Cerebellar nuclear complex (tissue), 1 donor: ENCODE data around the gene BGLAP.

Experiments
- DNase-seq, 2 experiments: peaks; one replicate each; lab custom pipeline; 2025; lab: John Stamatoyannopoulos, UW

Gene BGLAP

DNA sequence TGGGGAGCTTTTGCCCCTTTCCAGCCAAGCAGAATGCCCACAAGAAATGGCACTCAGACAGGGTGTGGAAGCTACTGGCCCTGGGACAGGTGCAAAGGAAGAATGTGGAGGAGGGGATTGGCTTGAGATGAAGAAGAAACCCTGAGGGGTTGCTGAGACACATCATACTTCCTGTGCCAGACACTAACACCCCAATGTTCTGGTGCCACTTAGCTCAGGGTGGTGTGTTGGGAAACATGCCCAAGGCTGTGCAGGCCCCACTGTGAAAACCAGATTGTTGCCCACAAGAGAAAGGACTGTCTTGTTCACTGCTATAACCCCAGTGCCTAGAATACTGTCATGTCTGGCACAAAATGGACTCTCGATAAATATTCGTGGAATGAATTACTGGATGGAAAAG is 15.7 kb downstream of the BGLAP start:
- no peak for DNase-seq

- no peak for DNase-seq
Measured at GRCh38 chr1:156258859-156259258, 16.9 kb downstream of the BGLAP start.

- no peak for DNase-seq
Measured at GRCh38 chr1:156259805-156260204, 17.8 kb downstream of the BGLAP start.

- DNase-seq: no peak
Measured at GRCh38 chr1:156260896-156261295, 18.9 kb downstream of the BGLAP start.

DNA sequence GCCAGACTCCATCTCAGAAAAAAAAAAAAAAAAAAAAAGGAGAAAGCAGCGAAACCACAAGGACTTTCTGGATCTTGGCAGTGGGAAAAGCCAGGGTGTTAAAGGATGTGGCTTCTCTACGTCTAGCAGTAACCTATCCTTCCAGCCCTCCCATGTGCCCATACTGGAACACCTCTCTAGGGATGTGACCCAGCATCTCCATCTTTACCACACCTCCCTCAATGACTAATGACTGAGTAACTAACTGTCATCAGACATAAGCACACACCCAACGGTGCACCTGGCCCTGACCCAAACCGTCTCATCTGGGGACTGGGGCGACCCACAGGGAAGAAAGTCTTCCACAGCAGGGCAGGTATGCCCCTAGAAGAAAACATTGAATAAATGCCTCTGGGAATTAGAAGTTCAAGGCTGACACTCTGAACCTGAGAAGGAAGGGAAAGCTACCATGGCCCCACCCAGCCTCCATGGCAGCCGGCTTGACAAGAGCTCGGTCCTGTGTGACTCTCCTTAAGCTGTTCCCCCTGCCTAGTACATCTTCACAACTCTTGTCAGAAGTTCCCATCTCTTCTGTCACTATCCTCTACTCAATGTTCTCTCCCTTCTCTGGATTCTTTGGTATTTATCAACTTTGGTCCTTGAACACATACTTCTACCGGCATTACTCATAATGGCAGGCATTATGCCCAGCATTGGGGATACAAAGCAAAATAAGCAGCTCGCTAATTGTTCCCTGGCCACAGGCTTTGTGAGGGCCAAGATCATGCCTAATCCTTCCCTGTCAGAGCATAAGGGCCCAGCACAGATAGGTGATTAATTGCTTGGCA is 20.7 kb downstream of the BGLAP start:
- DNase-seq: no peak

DNA sequence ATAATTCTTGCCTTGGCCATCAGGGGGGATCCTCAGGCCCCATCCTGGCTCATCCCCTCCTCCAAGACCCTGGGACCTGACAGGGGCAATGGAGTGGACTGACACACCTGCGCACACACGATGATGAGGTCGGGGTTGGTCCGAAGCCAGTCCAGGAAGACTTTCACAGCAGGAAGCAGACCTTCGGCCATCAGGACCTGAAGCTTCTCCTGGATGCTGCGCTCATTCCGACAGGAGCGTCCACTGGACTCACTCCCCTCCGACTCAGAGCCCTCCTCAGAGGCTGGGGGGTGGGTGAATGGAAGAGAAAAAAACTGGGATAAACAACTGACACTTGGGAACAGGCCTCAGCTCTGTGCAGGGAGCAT is 21.3 kb downstream of the BGLAP start:
- no peak for DNase-seq

DNA sequence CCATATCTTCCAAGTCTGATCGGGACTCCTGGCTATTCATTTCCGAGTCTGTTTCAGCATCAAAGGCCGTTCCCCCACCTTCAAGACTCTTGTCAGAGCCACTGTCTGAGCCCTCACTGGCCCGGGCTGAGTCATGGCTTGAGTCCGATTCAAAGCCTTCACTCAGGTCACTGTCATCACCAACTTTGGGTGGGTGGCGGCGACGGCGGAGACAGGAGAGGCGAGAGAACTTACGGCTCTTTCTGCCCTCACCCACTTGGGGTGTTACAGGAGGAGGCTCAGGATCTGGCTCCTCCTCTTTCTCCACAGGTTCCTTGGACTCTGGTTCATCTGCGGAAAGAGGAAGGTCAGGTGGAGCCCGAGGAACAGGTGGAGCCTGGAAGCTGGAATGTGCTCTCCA is 24.1 kb downstream of the BGLAP start:
- DNase-seq: no peak

DNA sequence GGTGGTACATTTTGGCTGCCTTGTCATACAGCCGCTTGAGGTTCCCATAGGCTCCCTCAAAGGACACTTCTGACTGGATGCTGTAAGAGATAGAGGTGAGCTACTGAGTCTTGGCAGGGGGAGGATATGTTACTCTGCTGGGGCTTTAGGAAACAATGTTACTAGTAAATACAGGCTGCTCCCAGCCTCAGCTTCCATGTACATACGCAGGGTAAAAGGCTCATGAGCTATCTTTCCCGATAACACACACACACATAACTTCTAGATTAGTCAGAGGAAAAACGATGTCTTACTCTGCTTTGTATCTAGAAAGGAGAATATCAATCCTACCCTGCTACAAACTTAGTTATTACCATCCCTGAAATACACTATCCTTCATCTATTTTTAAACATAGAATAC is 26.4 kb downstream of the BGLAP start:
- DNase-seq: no peak

DNA sequence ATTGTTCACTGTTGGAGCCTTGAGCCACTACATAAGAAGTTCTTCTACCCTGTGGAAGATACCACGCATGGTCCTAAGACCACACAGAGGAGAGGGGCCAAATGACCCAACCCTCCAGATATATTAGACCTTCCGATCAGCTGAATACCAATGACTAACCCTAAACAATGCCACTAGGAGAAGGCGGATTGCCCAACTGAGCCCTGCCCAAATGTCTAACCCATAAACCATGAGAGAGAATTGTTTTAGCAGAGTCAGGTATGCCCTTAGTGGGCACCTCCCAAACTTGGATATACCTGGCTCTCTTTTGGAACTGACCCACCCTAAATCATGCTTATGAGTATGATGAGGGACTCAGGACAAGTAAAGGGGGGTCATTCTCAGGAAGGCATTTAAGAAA is 28.3 kb downstream of the BGLAP start:
- no peak for DNase-seq

GRCh38 chr1:156276532-156276931 is 34.5 kb downstream of the BGLAP start:
- DNase-seq: no peak

DNA sequence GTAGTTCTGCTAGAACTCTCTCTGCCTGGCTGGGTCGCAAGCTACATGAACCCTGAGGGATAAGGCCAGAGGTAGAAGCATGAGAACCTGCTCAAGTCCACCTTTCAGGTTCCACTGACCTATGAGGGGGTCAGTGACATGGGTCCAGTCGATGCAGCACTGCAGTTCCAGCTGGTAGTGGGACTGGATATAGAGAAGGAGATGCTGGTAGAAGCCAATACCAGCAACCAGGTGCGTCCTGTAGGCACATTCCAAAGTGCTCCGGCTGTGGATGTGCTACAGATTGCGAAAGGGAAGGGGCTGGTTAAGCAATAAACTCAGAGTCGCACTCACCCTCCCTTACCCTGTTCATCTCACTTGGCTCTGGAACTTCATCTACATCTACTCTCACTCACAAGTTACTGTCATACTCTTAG is 35.0 kb downstream of the BGLAP start:
- DNase-seq: no peak

GRCh38 chr1:156279837-156280236 is 37.9 kb downstream of the BGLAP start:
- DNase-seq: no peak

DNA sequence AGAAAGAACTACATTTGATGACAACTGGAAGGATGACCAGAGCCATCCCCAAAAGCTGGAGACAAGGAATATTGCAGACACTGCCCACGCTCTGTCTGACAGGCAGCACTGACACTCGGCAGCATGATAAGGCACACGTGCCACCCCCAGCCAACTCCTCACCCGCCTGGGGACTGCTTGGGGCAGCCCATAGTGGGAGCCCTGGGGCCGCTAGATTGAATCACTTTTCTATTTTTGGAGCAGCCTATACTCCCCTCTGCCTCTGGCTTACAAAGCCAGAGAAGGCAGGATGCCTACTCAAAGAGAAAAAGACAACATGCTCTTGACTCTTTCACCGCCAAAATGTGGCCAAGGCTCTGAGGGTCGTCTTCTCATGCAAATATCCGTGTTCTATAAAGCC is 39.3 kb downstream of the BGLAP start:
- DNase-seq: no peak

GRCh38 chr1:156281693-156282478 is 39.9 kb downstream of the BGLAP start:
- DNase-seq: no peak

DNA sequence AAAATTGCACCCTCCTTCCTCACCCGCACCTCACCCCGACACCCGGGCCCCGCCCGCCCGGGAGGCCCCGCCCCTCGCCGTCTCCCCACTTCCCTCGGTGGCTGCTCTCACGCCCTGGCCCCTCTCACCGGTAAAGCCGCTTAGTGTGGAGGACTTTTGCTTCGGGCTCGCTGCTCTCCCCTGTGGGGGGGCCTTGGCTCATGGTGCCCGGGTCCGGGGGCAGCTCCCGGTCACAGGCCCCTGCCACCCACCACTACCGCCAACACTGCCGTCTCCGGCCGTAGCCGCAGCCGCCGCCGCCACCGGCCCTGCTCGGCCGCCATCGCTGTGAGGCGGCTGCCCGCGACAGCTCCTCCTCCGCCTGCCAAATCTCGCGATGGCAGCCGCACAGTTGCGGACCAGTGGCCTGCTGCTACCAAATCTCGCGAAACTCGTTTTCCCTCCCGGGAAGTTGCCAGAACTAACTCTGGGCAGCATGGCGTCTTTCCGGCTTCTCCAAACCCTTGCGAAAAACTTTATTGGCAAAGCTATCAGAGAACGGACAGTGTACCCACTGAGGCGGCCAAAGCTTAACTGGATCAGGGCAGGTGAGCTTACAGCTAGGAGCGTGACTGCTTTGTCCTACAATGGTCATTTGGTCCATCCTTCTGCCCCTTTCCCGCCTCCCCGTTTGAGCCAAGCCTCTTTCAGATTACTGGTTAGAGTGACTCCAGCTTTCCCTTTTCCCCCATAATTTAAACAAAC is 40.7 kb downstream of the BGLAP start, which contains the start of gene SMG5:
TSS of gene SMG5 (minus strand) at position 347 of the 744 bp plus-strand sequence. CDS start at position 202, 145 bp downstream.
- DNase-seq: peak; percentile 67 to 86

DNA sequence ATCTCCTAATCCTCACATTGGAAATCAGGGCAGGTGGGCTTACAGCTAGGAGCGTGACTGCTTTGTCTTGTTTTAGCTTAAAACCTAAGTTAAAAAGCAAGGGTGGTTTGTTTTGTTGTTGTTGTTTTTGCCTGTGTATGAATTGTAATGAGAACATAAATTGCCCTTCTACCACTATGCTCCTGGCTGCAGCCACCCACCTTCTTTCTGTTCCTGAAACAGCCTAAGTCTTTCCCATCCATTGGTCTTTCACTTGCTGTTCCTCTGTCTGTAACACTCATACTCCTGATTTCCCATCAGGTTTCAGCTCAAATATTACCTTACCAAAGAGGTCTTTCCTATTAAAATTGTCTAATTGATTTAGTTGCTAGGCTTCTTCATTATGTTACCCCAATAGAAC is 41.5 kb downstream of the BGLAP start:
- no peak for DNase-seq

DNA sequence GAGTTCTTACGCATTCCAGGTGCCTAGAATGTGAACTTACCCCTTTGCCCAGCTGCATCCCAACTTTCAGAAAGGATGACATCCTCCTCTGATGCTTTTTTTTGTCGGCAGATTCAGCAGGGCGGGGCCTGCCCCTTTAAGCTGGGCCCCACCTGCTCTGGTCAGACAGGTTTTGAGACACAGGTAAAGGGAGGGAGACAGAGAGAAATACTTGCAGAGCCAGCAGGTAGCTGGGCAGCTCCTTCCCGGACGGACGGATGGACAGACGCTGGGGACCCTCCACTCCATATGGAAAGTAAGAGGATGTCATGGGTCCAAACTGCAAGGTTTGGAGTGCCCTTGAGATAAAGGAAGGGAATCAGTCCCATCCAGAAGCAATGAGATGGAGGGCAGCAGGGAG is 42.1 kb downstream of the BGLAP start, which contains the start of gene TMEM79:
TSS of gene TMEM79 (plus strand) at position 214 of the 400 bp plus-strand sequence. CDS start 902 bp downstream, outside the sequence.
- no peak for DNase-seq

- DNase-seq: no peak
Measured at GRCh38 chr1:156284757-156285156, 42.8 kb downstream of the BGLAP start.

- no peak for DNase-seq
Measured at GRCh38 chr1:156285437-156285836, 43.5 kb downstream of the BGLAP start.

DNA sequence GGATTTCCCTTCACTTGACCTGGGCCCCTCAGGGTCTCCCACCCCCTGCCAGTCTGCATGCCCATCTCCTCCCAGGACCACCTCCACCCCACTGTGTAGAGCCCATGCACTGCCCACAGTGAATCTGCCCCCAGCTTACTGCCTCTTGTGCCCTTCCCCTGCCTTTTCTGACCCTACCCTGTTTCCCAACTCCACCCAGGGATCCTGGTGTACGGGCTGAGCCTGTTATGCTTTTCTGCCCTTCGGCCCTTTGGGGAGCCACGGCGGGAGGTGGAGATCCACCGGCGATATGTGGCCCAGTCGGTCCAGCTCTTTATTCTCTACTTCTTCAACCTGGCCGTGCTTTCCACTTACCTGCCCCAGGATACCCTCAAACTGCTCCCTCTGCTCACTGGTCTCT is 44.1 kb downstream of the BGLAP start:
- no peak for DNase-seq

DNA sequence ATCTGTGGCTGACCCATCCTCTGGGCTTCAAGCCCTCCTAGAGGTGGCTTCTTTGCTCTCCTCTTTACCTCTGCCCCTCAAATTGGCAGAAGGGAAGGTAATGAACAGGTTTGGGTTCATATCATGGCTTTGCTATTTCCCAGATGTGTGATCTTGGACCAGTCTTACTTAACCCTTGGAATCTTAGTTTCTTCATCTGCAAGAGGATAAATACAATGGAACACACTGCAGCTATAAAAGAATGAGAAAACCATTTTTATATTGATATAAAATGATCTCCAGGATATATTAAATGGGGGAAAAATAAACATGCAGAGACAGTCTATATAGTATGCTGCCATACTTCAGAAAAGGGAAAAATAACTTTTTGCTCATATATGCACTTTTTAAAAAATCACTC is 47.9 kb downstream of the BGLAP start:
- no peak for DNase-seq
